Activated CD4-positive, alpha-beta T cell treated with anti-CD3 and anti-CD28 coated beads, Interleukin-2, amount 10 ng/mL, durations not matched to agents 24 days and 14 days (primary cell): ENCODE measurements around the gene NECAB2. TPM values are rescaled to one million over a fixed set of nuclear protein-coding genes. Genes with fewer than 3 reads are reported as not detected.

Source experiments
- DNase-seq: peaks from one replicate; pipeline ENCODE4 v3.0.0; 2022
- H3K27ac Mint-ChIP-seq: one replicate; pipeline ENCODE4 v1.8.0; 2022; ENCODE audit warnings: mild to moderate bottlenecking, mixed read lengths
- H3K27me3 Mint-ChIP-seq: one replicate; pipeline ENCODE4 v1.8.0; 2022; ENCODE audit warnings: mixed read lengths
- H3K36me3 Mint-ChIP-seq: one replicate; pipeline ENCODE4 v1.8.0; 2022; ENCODE audit warnings: low read depth, mild to moderate bottlenecking, mixed read lengths
- H3K4me1 Mint-ChIP-seq: one replicate; pipeline ENCODE4 v1.8.0; 2021; ENCODE audit warnings: mixed read lengths
- H3K4me3 Mint-ChIP-seq: one replicate; pipeline ENCODE4 v1.8.0; 2022; ENCODE audit warnings: mild to moderate bottlenecking, moderate library complexity, mixed read lengths
- H3K9me3 Mint-ChIP-seq: one replicate; pipeline ENCODE4 v1.8.0; 2021; ENCODE audit warnings: mixed read lengths
- intact Hi-C: fragments of 100-400 bp; cut with micrococcal nuclease; formaldehyde crosslinking; loops from one replicate; pipeline ENCODE4 v1.15.1; 2023
- total RNA-seq: library from RNA; stranded (reverse); gene quantifications from 2 replicates; pipeline ENCODE4 v1.2.3, GENCODE V29; 2022

The NECAB2 gene
- total RNA-seq, 1 donor from 2014 or later, result not detected

- intact Hi-C loops, result no loop called here
- Mint-ChIP-seq H3K27ac (no peak overlapping the region), H3K9me3 (no peaks in the 10 kb centered on the region), H3K36me3 (no peaks in the 10 kb centered on the region), H3K27me3 (peaks cover 22% of the 10 kb centered on the region), H3K4me1 (no peaks in the 10 kb centered on the region), H3K4me3 (no peak overlapping the region)
- DNase-seq, result no peak
Observed at GRCh38 chr16:84043486-84044117, 75.6 kb downstream of the NECAB2 start.

GRCh38 chr16:84044118-84044488 is 76.1 kb downstream of the NECAB2 start:
- H3K27me3 Mint-ChIP-seq, result peaks cover 22% of the 10 kb centered on the region
- H3K9me3 Mint-ChIP-seq, result no peaks in the 10 kb centered on the region
- no peak for DNase-seq
- no peaks in the 10 kb centered on the region for H3K36me3 Mint-ChIP-seq
- no peak overlapping the region for H3K4me3 Mint-ChIP-seq
- no peak overlapping the region for H3K27ac Mint-ChIP-seq
- no peaks in the 10 kb centered on the region for H3K4me1 Mint-ChIP-seq
- intact Hi-C loops, result no loop called here

- H3K27ac Mint-ChIP-seq, result no peak overlapping the region
- no peaks in the 10 kb centered on the region for H3K4me1 Mint-ChIP-seq
- no peak for DNase-seq
- H3K4me3 Mint-ChIP-seq, result no peak overlapping the region
- intact Hi-C loops, result no loop called here
- H3K36me3 Mint-ChIP-seq, result no peaks in the 10 kb centered on the region
- peaks cover 22% of the 10 kb centered on the region for H3K27me3 Mint-ChIP-seq
- H3K9me3 Mint-ChIP-seq, result no peaks in the 10 kb centered on the region
Observed at GRCh38 chr16:84045001-84045817, 77.2 kb downstream of the NECAB2 start.

- H3K27ac Mint-ChIP-seq, result no peak overlapping the region
- peaks cover 22% of the 10 kb centered on the region for H3K27me3 Mint-ChIP-seq
- intact Hi-C loops, result no loop called here
Observed at GRCh38 chr16:84045818-84046470, 77.9 kb downstream of the NECAB2 start.

DNA sequence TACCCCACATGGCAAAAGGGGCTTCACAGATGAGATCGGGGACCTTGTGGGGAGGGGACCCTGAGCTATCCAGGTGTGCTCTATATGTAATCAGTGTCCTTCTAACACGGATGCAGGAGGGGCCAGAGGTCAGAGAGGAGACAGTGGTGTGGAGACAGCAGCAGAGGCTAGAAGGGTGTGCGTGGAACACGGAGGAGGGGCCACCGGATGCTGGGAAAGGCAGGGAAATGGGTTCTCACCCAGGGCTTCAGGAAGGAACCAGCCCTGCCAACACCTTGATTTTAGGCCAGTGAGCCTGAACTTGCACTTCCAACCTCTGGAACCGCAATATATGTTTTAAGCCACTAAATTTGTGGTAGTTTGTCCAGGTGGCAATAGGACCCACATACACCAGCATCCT is 79.2 kb downstream of the NECAB2 start:
- no peak for DNase-seq
- Mint-ChIP-seq H3K27me3 (peaks cover 19% of the 10 kb centered on the region), H3K4me3 (no peak overlapping the region), H3K4me1 (no peaks in the 10 kb centered on the region), H3K9me3 (no peaks in the 10 kb centered on the region), H3K36me3 (peaks cover 1% of the 10 kb centered on the region), H3K27ac (no peak overlapping the region)
- intact Hi-C loops, result no loop called here

More at GRCh38 chr16:84045818-84046470, 77.9 kb downstream of the NECAB2 start:
- Mint-ChIP-seq H3K4me1 (no peaks in the 10 kb centered on the region), H3K9me3 (no peaks in the 10 kb centered on the region), H3K4me3 (no peak overlapping the region), H3K36me3 (no peaks in the 10 kb centered on the region)
- DNase-seq, result no peak

DNA sequence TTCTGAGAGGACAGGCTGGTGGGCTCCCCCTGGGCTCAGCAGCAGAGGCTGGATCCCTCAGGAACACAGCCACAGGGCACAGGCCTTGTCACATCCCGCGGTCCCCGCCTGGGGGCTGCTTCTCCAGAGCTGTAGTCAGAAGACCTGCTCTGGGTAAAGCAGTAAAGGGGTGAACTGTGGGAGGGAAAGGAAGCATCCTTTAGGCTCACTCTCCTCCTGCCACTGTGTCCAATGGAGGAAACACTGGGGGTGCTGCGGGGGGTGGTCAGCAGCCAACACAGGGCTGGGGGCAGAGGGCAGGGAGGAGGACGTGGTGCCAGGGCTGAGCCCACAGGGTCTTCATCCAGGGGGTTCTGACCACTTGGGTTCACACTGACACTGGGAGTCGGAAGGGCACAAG is 79.6 kb downstream of the NECAB2 start:
- Mint-ChIP-seq H3K9me3 (no peaks in the 10 kb centered on the region), H3K27ac (no peak overlapping the region), H3K27me3 (peaks cover 17% of the 10 kb centered on the region), H3K4me1 (no peaks in the 10 kb centered on the region), H3K36me3 (peaks cover 5% of the 10 kb centered on the region), H3K4me3 (no peak overlapping the region)
- DNase-seq, result no peak
- intact Hi-C loops, result no loop called here

GRCh38 chr16:84048270-84048669 is 80.2 kb downstream of the NECAB2 start:
- no peak overlapping the region for H3K27ac Mint-ChIP-seq
- DNase-seq, result no peak

GRCh38 chr16:84048871-84049270 is 80.8 kb downstream of the NECAB2 start:
- Mint-ChIP-seq H3K4me1 (no peaks in the 10 kb centered on the region), H3K27ac (no peak overlapping the region), H3K9me3 (no peaks in the 10 kb centered on the region), H3K4me3 (no peak overlapping the region), H3K27me3 (peaks cover 7% of the 10 kb centered on the region), H3K36me3 (peaks cover 16% of the 10 kb centered on the region)
- intact Hi-C loops, result no loop called here
- no peak for DNase-seq

More at GRCh38 chr16:84048270-84048669, 80.2 kb downstream of the NECAB2 start:
- H3K36me3 Mint-ChIP-seq, result peaks cover 12% of the 10 kb centered on the region
- H3K4me1 Mint-ChIP-seq, result no peaks in the 10 kb centered on the region
- peaks cover 13% of the 10 kb centered on the region for H3K27me3 Mint-ChIP-seq
- intact Hi-C loops, result no loop called here
- no peak overlapping the region for H3K4me3 Mint-ChIP-seq
- no peaks in the 10 kb centered on the region for H3K9me3 Mint-ChIP-seq

DNA sequence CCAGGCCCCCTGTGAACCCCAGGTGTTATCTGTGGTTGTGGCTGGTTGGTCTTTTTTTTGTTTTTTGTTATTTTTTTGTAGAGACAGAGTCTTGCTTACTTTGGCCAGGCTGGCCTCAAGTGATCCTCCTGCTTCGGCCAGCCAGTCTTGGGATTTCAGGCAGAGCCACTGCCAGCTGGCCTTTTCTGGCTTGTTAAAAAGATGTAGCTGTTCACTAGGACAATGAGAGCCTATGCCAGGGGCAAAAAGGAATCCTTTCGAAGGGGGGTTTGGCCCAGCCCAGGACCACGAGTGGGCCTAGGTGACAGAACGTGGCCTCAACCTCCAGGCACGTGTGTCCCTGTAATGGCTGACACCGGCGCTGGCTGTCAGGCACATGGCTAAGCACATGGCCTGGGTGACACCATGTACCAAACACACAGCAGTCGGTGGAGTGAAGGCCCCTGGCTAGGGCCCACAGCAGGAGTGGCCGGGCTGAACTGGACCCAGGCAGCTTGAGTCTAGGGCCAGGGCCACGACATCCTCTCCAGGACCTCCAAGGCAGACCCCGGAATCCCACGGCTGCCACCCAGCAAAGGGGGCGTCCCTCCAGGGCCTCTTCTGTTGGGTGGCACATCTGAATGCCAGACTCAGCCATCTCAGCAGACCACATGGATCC is 81.5 kb downstream of the NECAB2 start:
- Mint-ChIP-seq H3K27me3 (peaks cover under 1% of the 10 kb centered on the region), H3K36me3 (peaks cover 19% of the 10 kb centered on the region), H3K27ac (no peak overlapping the region), H3K4me3 (no peak overlapping the region), H3K4me1 (no peaks in the 10 kb centered on the region), H3K9me3 (no peaks in the 10 kb centered on the region)
- no peak for DNase-seq
- intact Hi-C loops, result no loop called here

DNA sequence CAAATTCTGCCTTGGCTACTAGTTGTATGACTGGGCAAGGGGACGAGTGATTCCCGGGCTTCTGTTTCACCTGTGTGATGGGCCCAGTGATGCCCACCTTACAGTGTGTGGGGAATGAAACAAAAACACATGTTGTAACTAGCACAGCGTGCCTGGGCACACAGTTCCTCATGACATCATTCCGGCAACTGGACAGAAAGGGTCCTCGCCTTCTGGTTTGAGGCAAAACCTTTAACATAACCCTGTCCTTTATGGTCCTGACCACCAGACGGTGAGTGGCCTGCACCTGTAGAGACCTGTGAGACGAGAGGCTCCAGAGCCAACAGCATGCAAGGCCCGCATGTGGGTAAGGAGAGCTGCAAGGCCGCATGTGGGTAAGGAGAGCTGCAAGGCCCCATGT is 82.3 kb downstream of the NECAB2 start:
- no peaks in the 10 kb centered on the region for H3K9me3 Mint-ChIP-seq
- no peak overlapping the region for H3K27ac Mint-ChIP-seq
- no peak for DNase-seq
- H3K36me3 Mint-ChIP-seq, result peaks cover 22% of the 10 kb centered on the region
- intact Hi-C loops, result no loop called here
- no peaks in the 10 kb centered on the region for H3K4me1 Mint-ChIP-seq
- H3K27me3 Mint-ChIP-seq, result no peaks in the 10 kb centered on the region
- no peak overlapping the region for H3K4me3 Mint-ChIP-seq

DNA sequence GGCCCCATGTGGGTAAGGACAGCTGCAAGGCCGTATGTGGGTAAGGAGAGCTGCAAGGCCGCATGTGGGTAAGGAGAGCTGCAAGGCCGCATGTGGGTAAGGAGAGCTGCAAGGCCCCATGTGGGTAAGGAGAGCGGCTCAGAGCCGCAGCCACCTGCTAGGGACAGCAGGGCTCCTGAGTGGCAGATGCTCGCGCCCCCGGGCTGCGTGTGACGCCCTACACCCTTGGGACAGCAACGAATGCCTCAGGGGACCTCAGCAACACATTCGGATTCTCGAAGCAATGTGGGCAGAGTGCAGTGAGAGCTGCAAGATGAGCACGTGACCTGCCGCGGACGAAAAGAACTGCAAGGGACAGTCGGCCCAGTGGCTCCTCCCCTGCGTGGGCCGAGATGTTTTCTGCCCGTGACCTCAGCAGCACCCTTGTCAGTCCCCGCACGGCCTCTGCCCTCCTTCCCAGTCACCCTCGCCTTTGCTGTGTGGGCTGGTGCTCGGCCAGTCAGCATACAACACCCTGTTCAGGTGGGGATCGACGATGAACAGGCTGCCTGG is 84.1 kb downstream of the NECAB2 start:
- intact Hi-C loops, result no loop called here
- no peak overlapping the region for H3K27ac Mint-ChIP-seq
- no peaks in the 10 kb centered on the region for H3K9me3 Mint-ChIP-seq
- no peak for DNase-seq
- no peaks in the 10 kb centered on the region for H3K27me3 Mint-ChIP-seq
- H3K4me3 Mint-ChIP-seq, result no peak overlapping the region
- no peaks in the 10 kb centered on the region for H3K4me1 Mint-ChIP-seq
- H3K36me3 Mint-ChIP-seq, result peaks cover 32% of the 10 kb centered on the region
